ENCODE measurements around the gene PNMA8C. TPM values are rescaled to one million over a fixed set of nuclear protein-coding genes. Genes with fewer than 3 reads are reported as not detected.

Gene PNMA8C
- total RNA-seq, result not detected in 2 replicates

DNA sequence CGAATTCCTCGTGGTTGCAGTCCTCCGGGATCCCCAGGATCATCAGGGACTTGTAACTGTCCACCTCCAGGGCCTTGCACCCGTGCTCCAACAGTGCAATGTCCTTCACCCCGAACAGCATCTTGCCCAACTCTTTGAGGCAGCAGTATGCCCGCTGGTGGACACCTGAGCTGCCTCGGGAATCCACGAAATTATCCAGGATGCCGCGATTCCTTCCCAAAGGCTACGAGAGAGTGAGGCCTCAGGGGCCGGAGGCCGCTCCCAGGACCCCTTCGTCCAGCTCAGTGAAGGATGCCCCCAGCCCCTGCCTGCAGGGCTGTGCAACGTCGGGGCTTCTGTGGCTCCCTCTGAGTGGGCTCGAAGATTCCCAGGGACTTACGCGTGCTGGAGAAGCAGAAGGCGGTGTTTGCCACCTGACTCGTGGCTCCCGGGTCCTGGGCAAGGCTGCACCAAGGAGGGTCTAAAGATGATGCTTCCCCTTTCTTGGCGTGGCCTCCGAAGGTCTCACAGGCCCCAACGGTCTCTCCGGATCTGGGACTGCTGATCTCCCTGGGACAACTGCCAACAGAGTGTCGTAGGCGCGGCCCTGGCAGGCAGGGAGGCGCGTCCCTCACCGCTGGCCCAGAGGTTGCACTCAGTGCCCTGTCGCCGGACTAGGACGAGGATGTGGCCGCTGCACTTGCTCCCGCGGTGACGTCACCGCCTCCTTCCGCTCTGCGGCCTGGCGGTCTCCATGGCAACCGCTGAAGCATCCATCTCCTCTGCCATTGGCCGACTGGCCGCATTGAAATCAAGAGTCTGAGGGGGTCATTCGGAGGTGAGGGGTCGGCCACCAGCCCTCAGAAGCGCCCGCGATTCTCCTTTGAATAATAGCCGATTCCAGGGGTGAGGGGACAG, at the start of gene PNMA8C:
PNMA8C (minus strand) TSS at position 698 of the 897 bp plus-strand sequence; CDS start at position 121, 577 bp downstream.

DNA sequence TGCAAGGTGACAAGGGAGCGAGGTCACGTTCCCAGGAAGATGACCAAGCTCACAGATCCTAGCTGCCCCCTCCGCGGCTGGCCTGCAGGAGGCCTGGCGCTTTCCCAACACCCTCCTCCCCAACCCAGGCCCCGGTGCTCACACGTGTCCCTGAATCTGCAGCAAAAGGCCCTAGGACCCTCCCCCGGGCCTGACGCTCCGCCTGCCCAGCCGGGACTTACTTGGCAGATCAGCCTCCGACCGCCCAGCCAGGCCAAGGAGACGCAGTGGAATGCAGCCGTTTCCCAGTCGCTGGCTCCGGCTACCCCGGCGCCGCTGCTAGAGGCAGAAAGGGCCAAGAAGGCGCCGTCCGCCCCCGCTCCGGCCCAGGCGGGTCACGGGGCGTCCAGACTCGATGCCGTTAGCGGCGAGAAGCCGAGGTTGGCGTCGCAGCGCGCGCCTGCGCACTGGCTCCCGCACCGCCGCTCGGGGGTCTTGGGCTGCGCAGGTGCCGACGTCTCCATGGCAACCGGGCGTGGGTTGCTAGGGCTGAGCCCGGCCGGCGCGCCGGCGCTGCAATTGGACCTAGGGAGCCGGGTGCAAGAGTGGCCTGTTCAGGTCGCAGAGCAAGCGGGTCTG, 42.5 kb upstream of the PNMA8C start, which contains the start of gene PNMA8A:
PNMA8A (minus strand) TSS at position 448 of the 618 bp plus-strand sequence. CDS start 528 bp downstream, outside the sequence.

DNA sequence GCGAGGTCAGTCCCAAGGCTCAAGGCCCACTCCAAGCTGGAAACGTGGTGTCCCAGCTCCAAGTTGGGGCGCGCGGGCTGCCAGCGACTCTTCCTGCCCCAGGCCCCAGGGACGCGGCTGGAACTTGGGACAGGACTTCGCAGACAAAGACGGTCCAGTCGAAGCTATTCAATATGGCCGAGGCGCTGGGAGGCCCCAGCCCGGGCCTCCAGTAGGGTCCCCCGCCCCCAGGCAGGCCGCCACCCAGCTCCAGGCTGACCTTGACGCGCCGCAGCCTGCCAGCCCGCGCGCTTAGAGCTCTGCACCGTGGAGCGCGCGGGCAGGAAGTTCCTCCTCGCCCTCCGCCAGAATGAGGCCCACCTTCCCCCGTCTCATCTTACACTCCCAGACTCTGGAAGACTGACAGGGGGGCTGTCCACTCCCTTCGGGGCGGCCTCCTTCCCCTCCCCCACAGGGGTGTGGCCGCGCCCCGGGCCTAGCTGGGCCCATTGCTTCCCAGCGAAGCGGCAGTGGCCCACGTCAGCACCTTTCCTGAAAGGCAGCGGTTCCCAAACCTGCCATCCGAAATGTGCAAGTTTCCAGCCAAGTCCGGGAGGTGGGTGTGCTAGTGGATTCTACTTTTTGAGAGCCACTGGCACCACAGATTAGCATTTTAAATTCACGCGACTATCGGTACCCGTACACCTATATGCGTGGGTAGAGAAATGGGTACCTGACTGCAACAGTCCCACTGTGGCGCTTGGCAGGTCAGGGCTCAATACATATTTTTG, 15.3 kb downstream of the PNMA8C start, which contains the start of gene CCDC8:
CCDC8 (minus strand) TSS at position 303 of the 770 bp plus-strand sequence. CDS start 754 bp downstream, outside the sequence.

Other genes starting within 250 kb of the PNMA8C start
- 0.37 and 0.85 TPM in 2 replicates for gene IGFL1, start 199.2 kb downstream of the PNMA8C start, total RNA-seq
- gene HIF3A, start 131.9 kb downstream of the PNMA8C start, total RNA-seq, result 0.49 and 0.74 TPM in 2 replicates
- gene PPP5C, start 81.8 kb downstream of the PNMA8C start, total RNA-seq, result 74.7 and 88.4 TPM in 2 replicates
- 30.8 and 39.1 TPM in 2 replicates for gene CCDC8, start 15.4 kb downstream of the PNMA8C start, total RNA-seq
- gene PNMA8A, start 42.6 kb upstream of the PNMA8C start, total RNA-seq, result 1.1 and 1.6 TPM in 2 replicates
- 0.05 and 0.28 TPM in 2 replicates for gene PNMA8B, start 66.9 kb upstream of the PNMA8C start, total RNA-seq
- 294 and 303 TPM in 2 replicates for gene CALM3, start 172.4 kb upstream of the PNMA8C start, total RNA-seq
- gene PTGIR, start 196.2 kb upstream of the PNMA8C start, total RNA-seq, result 0.05 and 0.21 TPM in 2 replicates
- gene GNG8, start 207.3 kb upstream of the PNMA8C start, total RNA-seq, result not detected in 2 replicates
- not detected in 2 replicates for gene DACT3, start 232.2 kb upstream of the PNMA8C start, total RNA-seq